HG03103 (cell line): ENCODE data around the gene SLC7A5.

Experiments used
- ATAC-seq: cut with Tn5 transposase; IDR thresholded peaks from one replicate; pipeline ENCODE4 v1.9.1; 2021; ENCODE audit warnings: low read depth; ENCODE audit not compliant: unreplicated experiment

Gene SLC7A5

DNA sequence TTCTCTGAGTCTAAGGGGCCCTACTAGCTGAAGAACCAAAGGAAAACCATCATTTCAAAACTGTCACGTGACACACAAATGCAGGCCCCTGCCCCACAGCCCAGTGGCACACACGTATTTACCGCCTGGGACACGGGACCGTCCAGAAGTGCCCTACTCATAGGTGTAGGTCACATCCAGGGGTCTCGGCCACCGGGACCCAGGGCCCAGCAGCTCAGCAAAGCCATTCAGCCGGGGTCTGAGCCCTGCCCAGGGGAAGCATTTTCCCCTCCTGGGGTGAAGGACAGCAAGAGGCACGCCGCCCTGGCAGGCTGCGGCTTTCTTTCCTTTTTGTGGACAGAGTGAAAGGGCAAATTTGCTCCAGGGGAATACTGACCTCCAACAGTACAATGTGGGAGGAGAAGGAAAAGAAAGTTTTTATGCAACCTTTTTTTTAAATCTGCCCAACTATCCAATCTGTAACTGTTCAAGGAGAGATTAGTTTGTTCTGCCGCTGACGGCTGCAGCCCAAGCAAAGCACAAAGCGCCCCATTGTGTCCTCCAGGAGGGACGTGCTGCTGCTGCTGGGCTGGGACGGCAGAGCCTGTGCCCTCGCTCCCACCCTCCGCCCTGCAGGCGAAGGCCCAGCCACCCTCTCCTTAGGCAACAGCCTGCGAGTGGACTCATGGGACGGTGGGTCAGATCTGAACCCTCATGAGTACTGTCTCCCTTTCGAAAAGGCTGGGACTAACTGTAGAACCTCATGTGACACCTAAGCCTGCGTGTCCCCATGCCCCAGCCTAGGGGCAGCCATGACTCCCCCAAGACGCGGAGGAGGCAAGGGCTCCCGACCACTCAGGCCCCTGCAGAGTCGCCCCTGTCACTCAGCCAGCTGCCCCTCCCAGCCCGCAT lies 21.3 kb downstream of the SLC7A5 start:
- no peak for ATAC-seq

DNA sequence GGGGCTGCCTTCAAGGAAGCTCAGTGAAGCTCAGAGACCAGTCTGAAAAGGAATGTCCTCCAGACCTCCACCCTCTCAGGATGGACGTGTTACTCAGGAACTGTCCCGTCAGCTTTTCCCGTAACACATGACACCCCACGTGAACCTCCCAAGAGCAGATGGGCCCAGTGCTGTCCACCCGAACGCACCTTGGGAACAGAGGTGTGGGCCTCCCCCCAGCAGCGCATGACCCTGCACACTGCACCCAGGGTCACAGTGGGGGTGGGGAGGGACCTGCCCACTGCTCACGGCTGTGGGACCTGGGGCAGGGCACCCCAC lies 21.9 kb downstream of the SLC7A5 start:
- no peak for ATAC-seq

DNA sequence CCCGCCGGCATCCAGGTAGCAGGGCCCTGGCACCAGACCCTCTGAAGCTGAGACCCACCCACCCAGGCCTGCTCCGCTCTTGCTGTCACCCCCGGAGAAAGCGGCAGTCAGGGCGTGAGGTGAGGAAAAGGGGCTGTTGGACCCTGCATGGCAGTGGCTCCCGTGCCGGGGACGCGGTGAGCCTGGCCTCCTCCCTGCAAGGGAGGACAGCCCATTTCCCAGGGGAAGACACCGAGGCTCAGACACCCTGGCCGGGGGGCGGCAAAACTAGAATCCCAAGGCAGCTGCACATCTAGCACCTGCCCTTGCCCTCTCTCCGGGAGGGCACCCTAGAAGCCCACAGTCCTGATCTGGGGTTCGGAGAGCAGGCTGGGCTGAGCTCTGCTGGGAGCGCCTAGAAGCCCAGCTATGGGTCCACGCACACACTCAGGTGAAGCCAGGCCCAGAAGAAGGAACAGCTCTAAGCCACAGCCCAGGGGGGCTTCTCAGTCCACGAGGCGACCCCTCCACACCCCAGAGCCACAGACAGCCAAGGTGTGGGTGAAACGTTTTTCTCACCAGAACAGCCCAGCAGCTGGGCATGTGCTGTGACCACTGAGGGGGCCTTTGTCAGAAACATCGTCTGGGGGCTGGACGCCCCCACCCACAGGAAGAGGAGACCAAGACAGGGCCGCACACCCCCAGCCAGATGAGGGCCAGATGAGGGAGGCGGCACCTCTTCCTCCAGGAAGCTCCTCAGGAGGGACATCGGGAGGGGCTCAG lies 22.4 kb downstream of the SLC7A5 start:
- no peak for ATAC-seq

DNA sequence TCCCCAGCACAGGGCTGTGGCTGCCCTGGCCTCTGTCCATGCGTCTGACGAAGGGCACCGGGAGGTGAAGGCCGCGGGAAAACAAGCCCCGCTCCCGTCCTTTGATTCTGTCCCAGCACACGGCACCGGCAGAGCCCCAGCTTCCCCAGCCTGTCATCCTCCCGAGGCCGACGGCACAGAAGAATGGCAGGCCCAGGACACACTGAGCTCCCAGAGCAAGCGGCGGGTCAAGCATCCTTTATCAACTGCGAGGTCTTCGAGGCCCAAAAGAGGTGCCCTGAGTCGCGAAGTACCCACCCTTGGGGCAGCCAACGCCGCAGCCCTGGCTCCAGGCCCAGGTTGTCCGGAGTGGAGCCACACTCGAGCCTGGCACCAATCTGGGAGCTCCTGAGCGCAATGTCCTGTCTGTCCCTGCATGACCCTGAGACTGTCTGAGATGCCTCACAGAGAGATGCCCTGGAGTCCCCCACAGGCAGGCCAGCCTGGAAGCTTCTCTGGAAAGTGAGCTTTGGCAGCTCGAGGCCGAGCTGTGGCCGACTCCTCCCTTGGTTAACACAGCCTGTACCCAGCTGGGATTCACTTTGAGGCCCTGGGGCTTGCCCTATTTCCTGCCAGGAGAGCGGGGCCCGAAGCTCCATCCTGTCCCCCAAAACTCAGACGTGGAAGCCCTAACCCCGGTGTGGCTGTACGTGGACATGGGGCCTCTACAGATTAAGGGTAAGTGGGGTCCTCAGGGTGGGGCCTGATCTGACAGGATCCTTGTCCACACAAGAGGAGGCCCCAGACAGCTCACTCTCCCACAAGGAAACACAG lies 23.3 kb downstream of the SLC7A5 start:
- ATAC-seq: no peak

DNA sequence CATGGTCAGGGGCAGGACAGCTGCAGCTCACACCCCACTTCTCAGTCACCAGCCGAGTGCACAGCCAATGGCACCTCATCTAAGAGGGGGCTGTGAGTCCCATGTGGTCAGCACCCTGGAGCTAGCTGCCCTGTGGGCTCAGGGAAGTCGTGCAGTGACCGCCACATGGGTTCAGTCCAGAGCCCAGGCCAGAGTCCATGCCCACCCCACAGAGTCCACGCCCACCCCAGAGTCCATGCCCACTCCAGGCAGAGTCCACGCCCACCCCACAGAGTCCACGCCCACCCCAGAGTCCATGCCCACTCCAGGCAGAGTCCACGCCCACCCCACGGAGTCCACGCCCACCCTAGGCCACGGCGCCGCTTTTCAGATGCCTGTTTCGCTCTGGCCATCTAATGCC lies 24.1 kb downstream of the SLC7A5 start:
- no peak for ATAC-seq

GRCh38 chr16:87844809-87845208 lies 24.5 kb downstream of the SLC7A5 start:
- ATAC-seq: no peak

DNA sequence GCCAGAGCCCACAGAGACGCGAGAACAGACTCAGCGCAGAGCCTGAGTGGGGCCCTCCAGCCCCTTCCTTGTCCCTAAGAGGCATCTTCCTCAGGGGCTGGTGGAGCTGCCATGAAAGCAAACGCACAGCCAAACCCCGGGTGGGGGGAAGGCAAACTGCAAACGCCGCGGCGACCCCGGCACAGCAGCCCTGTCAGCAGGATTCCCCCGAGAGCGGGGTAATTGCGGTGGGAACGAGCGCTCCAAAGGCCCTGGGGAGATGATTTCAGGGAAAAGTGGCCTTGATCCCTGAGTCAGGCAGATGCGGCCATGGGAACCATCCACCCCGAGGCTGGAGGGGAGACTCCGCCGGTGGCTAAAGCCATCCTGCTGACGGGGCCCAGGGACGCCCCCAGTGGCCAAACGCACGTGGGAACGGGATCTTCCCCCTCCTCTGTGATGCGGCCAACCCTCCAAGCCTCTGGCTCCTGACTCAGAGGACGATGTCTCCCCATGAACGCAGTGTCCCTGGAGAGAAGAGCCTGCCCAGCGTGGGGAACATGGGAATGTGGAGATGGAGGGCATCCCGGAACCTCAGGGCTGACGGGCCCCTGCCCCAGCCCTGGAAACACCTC lies 25.1 kb downstream of the SLC7A5 start:
- ATAC-seq: no peak

- no peak for ATAC-seq
These were observed 25.6 kb downstream of the SLC7A5 start for GRCh38 chr16:87843678-87844105.

DNA sequence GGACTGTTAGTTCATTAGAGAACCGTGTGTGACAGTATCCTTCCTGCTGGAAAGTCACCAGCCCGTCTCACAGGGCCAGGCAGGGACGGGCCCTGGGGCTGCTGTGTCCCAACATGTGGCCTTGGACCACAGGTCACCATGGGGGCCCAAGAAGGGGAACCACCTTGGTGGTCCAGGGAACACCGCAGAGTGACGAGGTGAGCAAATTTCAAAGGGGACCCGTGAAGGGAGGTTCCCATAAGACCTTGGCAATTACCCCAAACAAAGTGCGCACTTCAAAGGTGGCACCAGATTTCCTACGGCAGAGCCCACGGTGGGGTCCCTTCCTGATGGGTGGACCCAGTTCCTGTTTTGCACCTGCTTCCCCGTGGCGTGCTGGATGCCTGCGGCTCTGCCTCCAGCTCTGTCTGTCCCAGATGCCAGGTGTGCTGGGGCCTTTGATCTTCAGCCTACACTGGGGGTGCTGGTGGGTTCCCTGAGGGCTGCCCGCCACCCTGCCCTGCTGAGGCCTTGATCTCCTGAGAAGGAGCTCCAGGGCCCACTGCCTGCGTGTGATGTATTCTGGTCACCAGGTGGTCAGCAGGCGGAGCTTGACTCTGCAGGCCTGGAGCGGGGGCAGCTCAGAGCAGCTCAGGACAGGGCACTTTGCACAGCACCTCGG lies 27.0 kb downstream of the SLC7A5 start:
- ATAC-seq: no peak

- ATAC-seq: no peak
These were observed 27.7 kb downstream of the SLC7A5 start for GRCh38 chr16:87841340-87842208.

- no peak for ATAC-seq
These were observed 28.9 kb downstream of the SLC7A5 start for GRCh38 chr16:87840271-87840978.

DNA sequence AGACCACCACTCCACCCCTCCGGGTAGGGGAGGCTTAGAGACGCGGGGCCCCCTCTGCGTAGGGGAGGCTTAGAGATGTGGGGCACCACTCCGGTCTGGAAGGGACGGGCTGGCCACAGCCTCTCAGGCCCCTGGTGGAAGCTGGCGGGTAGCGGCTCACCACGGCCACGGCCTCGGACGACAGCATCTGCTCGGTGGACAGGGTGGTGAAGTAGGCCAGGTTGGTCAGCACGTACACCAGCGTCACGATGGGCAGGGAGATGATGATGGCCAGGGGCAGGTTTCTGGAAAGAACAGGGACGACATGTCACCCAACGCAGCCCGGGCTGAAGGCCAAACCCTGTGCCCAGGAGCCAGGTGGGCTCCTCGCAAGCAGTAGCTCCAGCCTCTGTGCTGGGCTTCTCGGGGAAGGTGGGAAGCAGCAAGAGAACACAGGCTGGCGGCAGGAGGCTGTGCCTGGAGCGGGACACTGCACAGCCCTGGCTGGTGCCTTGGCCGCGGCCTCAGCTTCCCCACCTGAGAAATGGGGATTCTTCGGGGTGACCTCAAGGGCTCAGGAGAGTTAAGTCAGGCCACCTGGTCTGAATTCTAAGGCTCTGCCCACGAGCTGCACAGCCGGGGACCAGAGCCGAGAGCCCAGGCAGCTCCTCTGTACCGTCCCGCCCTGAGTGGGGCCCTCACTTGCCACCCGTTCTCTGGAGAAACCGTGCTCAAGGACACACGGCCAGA lies 29.6 kb downstream of the SLC7A5 start:
- ATAC-seq: no peak

DNA sequence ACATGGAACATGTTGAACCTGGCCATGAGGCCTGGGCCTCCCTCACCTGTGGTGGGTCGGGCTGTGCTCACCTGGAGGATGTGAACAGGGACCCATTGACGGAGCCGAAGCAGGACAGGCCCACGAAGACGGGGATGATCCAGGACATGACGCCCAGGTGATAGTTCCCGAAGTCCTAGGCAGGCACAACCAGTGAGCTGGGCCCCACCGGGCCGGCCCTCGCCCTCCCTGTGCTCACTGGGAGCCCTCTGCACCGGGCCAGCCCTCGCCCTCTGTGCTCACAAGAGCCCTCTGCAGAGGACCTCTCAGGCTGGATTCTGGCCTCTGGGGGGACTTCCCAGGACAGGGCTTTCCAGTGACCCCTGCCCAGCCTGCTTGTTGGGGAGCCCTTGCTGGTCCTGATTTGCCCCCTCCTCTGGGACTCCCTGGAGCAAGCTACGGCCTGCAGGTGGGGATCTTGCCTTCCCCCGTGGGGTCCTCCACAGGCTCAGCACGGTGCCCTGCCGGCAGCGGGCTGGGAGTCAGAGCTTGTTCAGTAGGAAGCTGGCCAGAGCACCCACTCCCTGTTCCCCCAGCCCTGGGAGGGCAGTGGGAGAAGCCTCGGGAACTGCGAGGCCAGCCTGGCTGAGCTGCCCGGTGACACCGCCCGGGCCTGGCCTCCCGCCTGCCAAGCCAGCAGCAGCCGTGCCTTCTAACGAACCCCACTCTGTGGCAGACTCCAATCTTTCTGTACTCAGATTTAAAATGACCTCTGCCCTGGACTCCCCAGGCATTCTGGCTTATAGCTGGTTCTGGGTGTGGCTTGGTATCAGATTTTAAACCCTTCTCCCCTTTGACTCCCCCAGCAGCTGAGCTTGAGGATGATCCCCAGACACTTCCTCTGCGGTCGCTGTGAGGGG lies 30.4 kb downstream of the SLC7A5 start:
- ATAC-seq: no peak

GRCh38 chr16:87837627-87838289 lies 31.5 kb downstream of the SLC7A5 start:
- ATAC-seq: no peak

DNA sequence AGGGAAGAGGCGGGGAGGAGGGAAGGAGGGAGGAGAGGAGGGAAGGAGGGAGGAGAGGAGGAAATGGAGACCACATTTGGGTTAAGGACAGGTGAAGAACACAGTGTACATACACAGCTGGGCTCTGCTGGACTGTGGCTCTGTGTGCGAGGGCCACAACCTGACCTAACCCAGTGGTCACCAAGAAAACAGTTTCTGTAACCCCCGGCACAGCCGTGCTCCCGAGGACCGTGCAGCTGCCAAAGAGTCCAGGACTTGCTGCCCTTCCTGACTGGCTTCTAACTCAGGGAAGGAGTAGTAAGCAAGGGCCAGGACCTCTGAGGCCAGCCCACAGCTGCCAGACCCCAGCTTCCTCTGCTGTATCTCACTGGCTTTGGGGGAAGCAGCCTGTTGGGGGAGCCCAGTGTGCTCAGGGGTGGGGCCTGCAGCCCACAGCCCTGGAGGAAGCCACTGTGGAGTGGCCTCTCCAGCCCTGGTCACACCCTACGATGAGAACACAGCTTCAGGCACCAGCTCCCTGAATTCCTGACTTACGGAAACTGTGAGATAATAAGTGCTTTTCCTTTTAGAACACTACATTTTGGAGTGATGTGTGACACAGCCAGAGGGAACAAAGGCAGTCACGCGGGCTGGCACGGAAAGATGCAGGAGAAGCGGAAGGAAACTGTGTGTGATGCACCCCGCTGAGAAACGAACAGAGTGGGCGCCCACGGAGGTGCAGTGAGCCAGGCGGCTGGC lies 32.3 kb downstream of the SLC7A5 start:
- no peak for ATAC-seq

DNA sequence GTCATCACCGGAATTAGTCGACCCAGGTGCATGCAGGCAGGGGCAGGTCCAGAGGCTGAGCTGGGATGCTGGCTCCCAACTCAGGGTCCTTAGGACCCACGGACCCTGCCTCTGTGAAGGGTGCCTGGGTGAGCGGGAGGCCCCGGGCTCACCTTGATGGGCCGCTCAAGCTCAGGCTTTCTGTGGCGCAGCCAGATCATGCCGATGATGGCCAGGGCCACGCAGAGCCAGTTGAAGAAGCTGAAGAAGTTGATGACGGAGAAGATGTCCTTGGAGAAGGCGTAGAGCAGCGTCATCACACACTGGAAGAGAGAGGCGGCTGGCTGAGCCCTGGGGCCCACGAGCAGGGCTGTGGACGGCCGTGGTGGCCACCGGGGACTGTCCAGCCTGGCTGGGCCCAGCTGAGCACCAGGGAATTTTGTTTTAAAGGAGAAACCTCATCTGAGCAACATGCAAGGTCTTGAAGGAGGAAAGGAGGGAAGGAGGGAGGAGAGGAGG lies 32.9 kb downstream of the SLC7A5 start:
- no peak for ATAC-seq
